Activated CD4-positive, CD25-positive, alpha-beta regulatory T cell treated with anti-CD3 and anti-CD28 coated beads, Interleukin-2, amount 50 U/mL, for 24 hours (primary cell): ENCODE results near the gene CTBP2.
A peak's percentile ranks its signal among the peaks of the same experiment; 100 is the strongest.
"Not testable (repeated sequence)": the region's sequence is repeated elsewhere in the genome, so short reads cannot be mapped to it uniquely, and the experiment has no call there.

Experiments used
- ATAC-seq, 2 donors: fragments of 150-1000 bp; cut with Tn5 transposase; one replicate each; pipeline ENCODE4 v1.10.0; 2021; ENCODE audit warnings: mild to moderate bottlenecking in 1 of 2, moderate library complexity in 1 of 2

CTBP2 gene

DNA sequence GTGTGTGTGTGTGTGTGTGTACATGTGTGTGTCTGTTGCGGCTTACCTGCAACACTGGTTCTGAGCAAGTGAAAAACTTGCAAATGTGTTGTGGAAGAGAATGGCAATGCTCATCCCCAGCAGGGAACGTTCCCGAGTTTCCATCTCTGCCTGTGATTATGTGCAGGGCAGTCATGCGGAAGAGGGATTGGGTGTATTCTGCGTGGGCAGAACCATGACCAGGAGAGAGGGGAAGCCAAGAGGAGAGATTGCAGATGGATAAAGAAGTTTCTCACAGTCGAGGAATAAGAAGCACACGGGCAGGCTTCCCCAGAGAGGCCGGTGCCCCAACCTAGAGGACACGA lies 99.9 kb downstream of the CTBP2 start:
- no peak for ATAC-seq

DNA sequence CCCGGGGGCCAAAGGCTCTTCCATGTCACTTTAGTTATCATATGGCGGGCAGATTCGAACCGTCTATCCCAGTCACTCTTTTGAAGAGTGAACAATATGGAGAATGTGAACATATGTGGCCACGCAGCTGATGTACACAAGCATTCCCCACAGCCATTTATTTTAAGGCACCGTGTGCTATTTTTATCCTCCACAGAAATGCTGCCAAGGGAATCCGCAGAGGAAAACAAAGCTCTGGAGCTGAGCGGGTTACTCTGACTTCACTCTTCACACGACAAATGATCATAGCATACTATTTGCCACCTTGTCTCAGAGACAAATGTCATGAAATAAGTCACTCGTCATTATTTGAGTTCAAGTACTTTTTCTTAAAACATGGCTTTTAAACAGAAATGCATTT lies 100.3 kb downstream of the CTBP2 start:
- no peak for ATAC-seq

- ATAC-seq: not testable (repeated sequence)
These were observed 101.0 kb downstream of the CTBP2 start for GRCh38 chr10:125059348-125059747.

DNA sequence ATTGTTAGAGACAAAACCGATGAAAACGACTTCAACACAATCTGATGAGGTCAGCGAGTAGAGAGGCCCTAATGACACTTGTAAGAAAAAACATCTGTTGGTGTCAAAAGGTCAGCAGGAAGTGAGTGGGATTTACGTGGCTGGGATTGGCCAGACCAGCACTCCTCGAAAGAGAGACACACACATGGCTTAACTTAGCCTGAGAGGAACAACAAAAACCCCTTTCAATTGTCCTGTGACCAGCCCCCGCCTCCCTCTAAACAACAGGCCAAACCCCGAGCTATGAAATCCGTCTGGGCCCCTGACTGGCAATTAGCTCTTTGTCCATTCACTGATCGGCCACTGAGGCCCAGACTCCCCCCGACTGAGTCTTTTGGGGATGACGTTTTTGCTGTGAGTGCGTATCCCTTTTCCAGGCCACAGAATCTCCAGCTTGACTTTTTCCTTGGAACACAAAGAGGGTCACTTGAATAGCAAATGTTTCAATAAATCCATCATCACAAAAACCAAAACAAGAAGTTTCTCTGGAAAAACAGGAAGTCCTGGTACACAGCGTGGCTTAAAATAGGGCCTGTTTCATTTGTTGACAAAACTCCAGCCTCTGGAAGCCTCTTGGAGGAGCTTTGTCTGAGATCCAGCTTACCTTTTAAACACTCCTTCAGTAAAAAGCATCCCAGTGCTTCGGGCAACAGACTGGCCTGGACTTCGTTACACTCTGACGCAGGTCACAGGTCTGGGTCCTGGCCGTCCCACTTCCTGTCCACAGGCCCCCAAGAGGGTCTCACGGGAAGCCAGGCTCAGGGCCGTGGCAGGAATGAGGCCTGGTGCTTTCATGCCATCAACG lies 103.0 kb downstream of the CTBP2 start:
- ATAC-seq: no peak

DNA sequence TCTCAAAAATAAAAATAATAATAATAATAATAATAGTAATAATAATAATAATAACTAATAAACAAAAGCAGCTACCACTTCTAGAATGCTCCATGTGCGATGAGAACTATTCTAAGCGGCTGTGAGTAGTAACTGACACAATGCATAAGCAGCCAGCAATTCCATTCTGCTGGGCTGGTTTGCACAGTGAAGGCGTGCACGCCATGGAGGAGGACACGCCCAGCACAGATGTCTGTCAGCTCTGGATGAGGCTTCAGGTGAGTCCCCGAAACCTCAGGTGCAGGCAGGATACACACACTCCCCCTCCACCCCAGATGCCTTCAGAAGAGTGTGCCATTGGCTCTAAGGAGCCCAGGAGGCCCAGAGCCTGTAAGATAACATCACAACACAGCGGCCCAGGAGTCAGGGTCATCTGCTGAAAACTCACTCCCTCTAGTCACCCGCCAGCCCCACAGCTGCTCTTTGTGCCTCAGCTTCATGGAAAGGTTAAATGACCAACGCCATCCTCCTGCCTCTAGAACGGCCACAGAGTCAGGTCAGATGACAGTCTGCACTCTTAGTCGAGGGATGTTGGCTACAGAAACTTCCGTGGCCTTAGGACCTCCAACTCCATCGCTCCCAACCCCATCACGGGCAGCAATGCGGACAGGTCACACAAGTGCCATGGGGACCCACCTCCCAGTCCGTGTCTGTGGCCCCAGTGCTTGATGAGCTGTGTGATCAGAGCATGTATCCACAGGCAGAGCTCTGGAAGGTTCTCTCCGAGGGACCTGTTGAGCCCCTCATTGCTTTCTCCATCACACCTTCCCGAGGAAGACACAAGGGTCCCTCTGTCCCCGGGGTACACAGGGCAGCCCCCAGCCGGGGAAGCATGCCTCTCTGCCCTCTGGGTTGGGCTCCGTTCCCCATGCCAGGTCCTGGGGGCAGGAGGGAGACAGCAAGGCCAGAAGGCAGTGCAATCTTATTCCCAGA lies 103.9 kb downstream of the CTBP2 start:
- no peak for ATAC-seq

- ATAC-seq: no peak
These were observed 104.9 kb downstream of the CTBP2 start for GRCh38 chr10:125055446-125055845.

DNA sequence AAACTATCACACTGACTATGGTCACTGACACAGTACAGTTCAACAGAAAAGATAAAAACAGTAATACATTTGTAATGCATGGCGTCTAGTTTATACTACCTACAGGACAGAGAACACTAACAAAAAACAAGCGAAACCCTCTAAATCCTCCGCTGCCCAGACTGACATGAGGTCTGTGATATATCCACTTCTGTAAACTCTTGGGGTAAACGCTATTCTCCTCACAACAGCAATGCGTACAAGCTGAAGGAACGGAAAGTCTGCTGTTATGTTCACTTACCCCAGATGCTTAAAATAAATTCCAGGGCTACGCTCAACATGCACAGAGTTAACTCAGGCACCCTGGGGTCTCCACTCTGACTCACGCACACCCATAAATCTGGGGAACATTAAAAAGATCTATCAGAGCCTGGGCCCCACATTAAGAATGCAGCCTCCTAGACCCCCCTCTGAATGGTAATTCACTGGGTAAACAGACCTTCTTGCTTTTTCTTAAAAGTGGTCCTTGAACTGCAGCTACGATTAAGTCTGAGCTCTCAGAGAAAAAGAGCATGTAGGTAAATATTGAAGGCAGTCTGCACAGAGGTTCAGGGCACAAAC lies 105.6 kb downstream of the CTBP2 start:
- ATAC-seq: no peak

DNA sequence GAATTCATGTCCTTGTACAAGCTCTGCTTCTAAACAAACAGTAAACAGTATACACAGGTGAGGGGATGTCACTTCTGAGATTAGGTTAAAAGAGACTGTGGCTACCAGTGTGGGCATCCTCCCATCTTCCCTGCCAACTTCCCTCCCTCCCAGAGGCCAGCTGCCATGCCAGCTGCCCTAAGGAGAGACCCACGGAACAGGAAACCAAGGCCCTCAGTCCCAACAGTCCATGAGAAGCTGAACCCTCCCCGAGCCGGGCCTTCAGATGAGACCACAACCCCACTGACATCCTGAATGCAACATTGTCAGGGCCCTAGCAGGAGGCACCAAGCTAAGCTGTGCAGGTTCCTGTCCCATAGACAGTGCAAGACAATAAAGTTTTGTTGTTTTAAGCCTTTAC lies 106.1 kb downstream of the CTBP2 start:
- no peak for ATAC-seq

DNA sequence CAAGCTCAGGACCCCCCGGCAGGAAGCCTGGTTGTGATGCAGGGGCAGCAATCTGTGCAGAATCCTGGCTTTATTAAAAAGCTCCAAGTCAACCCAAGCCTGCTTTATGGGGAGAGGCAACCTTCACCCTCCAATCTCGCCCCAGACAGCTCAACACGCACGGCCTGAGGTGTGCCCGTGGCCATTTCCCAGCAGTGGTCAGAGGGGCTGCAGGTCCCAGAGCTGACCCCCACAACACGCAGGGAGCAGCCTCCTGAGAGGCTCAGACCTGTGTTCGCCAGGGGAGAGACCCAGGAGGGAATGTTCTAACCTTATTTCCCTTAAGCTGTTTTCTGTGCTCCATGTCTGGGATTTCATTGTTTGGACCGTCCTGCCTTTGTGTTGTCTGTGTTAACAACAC lies 108.2 kb downstream of the CTBP2 start:
- no peak for ATAC-seq

DNA sequence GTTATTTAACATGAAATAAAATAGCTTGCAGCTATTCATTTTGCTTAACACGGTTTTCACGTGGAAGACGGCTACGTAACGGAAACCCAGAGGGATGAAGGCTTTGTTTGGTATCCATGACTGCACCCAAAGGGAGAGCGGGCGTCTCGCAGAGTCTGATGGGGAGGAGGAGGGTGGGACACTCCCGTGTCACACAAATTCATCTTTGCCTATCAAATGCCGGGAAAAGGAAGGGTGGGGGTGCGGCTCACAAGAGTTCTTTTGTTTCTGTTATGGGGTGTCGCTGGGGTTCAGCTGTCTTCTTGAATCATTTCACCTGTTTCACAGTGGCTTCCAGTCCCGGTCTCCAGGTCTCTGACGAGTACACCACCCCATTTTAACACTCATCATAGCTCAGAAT lies 110.0 kb downstream of the CTBP2 start:
- ATAC-seq: no peak

DNA sequence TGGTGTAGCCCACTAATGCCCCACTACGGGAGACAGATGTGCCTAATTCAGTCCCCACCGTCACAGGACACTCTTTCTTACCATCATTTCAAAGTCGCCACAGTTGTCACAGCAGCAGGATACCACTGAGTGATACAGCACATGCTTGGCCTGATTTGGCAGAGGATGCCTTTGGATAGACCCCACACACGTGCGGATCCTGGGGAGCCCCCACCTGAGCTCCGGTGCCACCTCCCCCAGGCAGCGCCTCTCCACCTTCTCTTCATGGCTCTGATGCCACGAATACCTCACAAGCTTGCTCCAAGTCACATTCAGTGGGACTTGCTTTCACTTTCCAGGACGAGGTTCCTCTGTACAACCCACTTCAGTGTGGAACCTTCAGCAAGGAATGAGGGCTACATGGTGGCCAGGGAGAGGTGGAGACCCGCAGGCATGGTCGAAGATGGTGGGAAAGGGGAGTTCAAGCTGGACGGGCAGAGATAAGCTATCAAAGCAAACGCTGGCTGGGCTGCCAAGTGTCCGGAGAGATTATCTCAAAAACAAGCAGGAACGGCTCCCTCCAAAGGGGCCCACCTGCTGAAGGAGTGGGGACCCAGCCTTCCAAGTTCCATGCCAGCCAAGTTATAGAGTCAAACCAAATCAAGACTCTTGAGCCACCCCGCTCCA lies 111.0 kb downstream of the CTBP2 start:
- ATAC-seq: no peak

DNA sequence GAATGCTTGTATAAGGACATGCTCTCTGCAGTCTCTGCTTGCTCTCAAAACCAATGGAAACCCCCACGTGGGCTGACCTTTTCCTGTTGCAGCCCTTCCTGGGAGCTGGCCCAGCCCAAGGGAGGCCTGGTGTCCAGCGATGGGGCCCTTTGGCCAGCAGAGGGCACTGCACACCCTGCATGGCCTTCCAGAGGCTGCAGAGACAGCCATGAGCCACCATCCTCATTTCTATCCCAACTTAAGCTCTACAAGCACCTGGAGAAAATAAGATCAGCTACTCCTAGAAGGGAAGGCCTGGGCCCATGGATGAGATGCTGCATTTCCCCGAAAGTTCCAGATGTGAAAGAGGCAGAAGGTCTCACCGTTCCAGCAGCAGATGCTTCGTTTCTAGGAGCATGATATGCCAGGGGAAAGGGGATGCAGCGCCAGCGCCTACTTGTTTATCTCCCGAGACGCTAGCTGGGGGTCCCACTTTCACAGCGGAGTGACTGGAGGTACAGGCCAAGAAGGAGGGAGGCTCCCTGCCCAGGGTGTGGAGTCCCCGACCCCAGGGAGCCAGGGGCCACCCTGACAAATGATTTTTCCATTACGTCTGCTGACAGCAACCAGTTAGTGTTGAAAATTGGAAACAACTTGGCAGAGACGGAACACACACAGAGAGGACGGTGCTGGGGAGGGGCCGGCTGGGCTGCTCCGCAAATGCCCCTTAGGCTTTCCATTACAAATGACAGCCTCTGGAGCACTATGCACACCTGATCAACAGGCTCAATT lies 112.1 kb downstream of the CTBP2 start:
- ATAC-seq: peak; percentile 51 to 53

GRCh38 chr10:125043841-125044658 lies 116.3 kb downstream of the CTBP2 start:
- no peak for ATAC-seq

DNA sequence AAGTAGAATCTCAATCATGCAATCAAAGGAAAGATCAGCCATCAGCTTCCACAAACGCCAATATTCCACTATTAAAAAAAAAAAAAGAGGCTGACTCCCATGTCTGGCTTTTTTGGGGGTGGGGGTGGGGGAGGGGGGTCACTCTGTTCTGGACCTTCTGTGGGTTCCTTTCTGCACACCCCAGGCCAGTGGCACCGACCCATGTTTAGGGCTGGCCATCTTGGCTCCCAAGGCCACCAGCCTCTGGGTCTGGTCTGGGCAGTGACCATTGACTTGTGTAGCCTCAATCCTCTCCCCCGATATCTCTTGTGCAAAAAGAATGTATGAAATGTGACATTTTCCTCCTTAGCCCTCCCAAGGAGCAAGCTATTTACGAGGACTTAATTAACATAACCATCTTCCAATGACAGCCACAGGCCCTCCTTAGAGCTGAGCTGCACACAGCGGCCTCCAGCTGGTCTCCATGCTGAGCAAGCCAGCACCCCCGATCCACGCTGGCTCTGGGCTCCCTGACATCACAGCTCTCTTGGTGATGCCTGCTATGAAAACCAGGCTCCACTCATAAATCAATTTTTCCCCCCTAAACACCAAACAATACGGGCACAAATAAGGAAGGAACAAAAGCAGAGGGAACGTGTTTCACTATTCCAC lies 118.4 kb downstream of the CTBP2 start:
- no peak for ATAC-seq

- no peak for ATAC-seq
These were observed 121.0 kb downstream of the CTBP2 start for GRCh38 chr10:125039354-125039769.

- ATAC-seq: no peak
These were observed 121.7 kb downstream of the CTBP2 start for GRCh38 chr10:125038637-125039036.

DNA sequence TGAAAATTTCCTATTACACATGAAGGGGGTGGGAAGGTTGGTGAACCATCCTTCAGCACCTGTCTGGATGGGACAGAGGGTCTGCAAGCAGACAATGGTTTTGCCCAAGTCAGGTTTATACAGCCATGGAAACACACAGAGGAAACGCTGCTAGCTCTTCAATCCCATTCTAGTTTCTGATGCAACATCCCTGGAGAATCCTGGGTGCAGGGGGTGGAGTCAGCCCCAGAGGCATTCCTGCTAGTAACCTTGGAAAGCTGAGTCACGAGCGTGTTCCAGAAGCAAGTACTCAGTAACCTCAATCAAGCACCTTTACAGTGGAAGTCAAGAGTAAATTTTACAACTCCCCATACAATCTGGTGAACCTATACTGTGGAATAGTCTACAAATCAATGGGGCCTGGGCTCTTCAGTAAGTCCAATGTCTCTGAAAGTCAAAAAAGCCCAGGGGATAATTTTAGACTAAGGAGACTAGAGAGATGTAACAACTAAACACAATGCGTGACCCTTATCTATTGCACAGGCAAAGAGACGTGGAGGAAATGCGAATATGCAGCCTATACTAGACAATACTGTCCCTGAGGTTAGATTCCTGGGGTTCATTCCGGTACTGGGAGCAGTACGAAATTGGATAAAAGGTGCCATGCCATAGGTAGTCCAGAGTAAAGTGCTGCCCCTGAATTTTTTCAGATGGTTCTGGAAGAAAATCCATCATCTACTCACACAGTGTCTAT lies 123.1 kb downstream of the CTBP2 start:
- ATAC-seq: no peak

DNA sequence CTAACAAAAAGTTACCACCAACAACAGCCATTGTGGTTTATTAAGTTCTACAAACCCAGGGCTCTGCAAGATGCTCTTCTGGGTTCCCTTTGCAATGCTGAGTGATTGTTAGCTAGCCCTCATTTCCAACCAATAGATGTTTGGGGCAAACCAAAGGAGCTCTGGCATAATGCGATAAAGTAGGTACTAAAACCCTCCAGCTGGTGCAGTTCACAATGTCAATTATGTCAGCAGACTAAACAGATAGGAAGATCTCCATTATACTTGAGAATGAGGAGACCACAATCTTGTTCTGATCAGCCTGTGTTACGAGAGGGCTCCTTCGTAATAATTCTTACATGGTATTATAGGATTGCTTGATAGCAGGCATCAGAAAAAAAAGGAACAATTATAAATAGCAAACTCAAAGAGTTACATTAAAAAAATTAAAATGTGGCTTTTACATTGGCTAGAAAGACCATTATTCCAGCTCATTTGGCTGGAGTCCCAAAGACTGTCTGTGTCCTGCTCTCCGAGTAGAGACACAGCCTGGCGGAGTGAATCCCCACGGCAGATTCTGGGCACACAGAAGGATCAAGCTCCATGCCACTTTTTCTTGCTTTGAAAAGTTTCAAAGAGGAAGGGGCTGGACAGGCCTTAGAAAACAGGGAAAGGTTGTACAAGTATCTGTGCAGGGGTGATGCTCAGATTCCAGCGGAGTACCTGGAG lies 124.6 kb downstream of the CTBP2 start:
- ATAC-seq: no peak

- ATAC-seq: no peak
These were observed 125.2 kb downstream of the CTBP2 start for GRCh38 chr10:125035136-125035535.
